ENCODE data around the gene CNNM2. TPM values are rescaled to one million over a fixed set of nuclear protein-coding genes. Genes with fewer than 3 reads are reported as not detected.

CNNM2 gene
- total and polyA plus RNA-seq, 4 donors = 3.0 to 18.3 (median 7.8) TPM

- Histone ChIP-seq H3K4me1 (ENCODE audit: control insufficient read depth in 5 of 5, insufficient read depth in 5 of 5, low read length in 5 of 5) (no peaks in the 10 kb centered on the region), H3K9ac (ENCODE audit: insufficient read depth in 1 of 2, low read length in 2 of 2) (no peak overlapping the region), H3K27ac (ENCODE audit: low read depth in 1 of 2, low read length in 1 of 2) (no peak overlapping the region), H3K4me3 (no peak overlapping the region), H3K36me3 (ENCODE audit: control insufficient read depth in 4 of 4, insufficient read depth in 4 of 4, low read length in 4 of 4) (peaks cover 5 to 22% (median 18%) of the 10 kb centered on the region in 4 donors), H3K9me3 (ENCODE audit: control insufficient read depth in 4 of 4, insufficient read depth in 3 of 4, low read length in 3 of 4) (no peaks in the 10 kb centered on the region), H3K27me3 (ENCODE audit: control insufficient read depth in 3 of 3, insufficient read depth in 3 of 3, low read length in 2 of 3) (no peaks in the 10 kb centered on the region)
- 95 to 97% methylated on average over 14 of the region's 14 CpGs for WGBS, 2 donors
- no peak for TF ChIP-seq CTCF (IDR thresholded peaks at IDR 0.05; ENCODE audit: control extremely low read depth, extremely low read depth)
- no peak for ATAC-seq (ENCODE audit: insufficient read depth, low FRiP score)
- DNase-seq = no peak
These were observed 160.6 kb downstream of the CNNM2 start for GRCh38 chr10:103078676-103079075.

DNA sequence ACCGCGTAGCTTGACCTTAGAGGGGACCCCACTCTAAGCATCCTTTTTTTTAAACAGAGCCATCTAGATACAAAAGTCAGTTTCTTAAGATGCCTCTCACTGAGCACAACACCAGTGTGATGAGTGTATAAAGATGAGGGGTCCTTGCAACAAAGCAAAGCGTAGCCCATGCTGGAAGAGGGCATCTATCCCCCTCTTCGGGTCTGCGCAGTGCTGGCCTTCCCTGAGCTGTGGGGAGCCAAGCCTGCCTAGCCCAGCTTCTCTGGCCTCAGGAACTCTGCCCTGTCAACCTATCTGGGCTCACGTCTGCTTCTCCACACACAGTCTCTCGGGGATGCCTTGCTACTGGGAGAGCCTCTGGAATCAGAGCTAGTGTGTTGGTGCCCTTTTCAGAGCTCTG is 161.0 kb downstream of the CNNM2 start:
- 95 to 96% methylated on average over 7 of the region's 7 CpGs for WGBS, 2 donors
- ATAC-seq (ENCODE audit: insufficient read depth, low FRiP score) (no peak), DNase-seq (no peak)

DNA sequence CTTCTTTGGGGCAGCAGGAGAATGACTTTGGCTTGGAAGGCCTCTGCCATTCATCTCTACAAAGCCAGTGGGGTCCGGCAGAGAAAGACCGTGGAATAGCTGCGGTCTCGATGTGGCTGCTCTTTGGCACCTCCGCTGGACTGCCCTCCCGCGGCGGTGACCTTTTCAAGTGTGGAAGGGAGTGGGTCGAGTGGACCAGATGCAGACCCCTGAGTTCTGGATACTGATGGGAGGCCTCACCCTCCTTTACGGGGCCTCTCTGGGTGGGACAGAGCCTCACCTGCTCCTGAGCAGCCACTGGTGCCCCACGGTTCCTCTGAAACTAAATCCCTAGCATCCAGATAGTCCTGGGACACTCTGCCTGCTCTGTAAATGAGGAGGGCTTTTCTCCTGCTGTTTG is 161.9 kb downstream of the CNNM2 start:
- no peak for ATAC-seq (ENCODE audit: insufficient read depth, low FRiP score)
- DNase-seq = no peak
- 88 to 94% methylated on average over 11 of the region's 11 CpGs for WGBS, 2 donors
- Histone ChIP-seq H3K9ac (ENCODE audit: insufficient read depth in 1 of 2, low read length in 2 of 2) (no peak overlapping the region), H3K9me3 (ENCODE audit: control insufficient read depth in 4 of 4, insufficient read depth in 3 of 4, low read length in 3 of 4) (no peaks in the 10 kb centered on the region), H3K4me3 (no peak overlapping the region), H3K4me1 (ENCODE audit: control insufficient read depth in 5 of 5, insufficient read depth in 5 of 5, low read length in 5 of 5) (no peaks in the 10 kb centered on the region), H3K27me3 (ENCODE audit: control insufficient read depth in 3 of 3, insufficient read depth in 3 of 3, low read length in 2 of 3) (no peaks in the 10 kb centered on the region), H3K36me3 (ENCODE audit: control insufficient read depth in 4 of 4, insufficient read depth in 4 of 4, low read length in 4 of 4) (peaks cover 12 to 24% (median 22%) of the 10 kb centered on the region in 4 donors), H3K27ac (ENCODE audit: low read depth in 1 of 2, low read length in 1 of 2) (no peak overlapping the region)
- no peak for TF ChIP-seq CTCF (IDR thresholded peaks at IDR 0.05; ENCODE audit: control extremely low read depth, extremely low read depth)

More for the DNA sequence above, 161.0 kb downstream of the CNNM2 start:
- no peaks in the 10 kb centered on the region for H3K27me3 ChIP-seq (ENCODE audit: control insufficient read depth in 3 of 3, insufficient read depth in 3 of 3, low read length in 2 of 3)
- H3K4me3 ChIP-seq = no peak overlapping the region
- no peak overlapping the region for H3K9ac ChIP-seq (ENCODE audit: insufficient read depth in 1 of 2, low read length in 2 of 2)
- peaks cover 6 to 24% (median 20%) of the 10 kb centered on the region in 4 donors for H3K36me3 ChIP-seq (ENCODE audit: control insufficient read depth in 4 of 4, insufficient read depth in 4 of 4, low read length in 4 of 4)
- no peak for TF ChIP-seq CTCF (IDR thresholded peaks at IDR 0.05; ENCODE audit: control extremely low read depth, extremely low read depth)
- no peaks in the 10 kb centered on the region for H3K9me3 ChIP-seq (ENCODE audit: control insufficient read depth in 4 of 4, insufficient read depth in 3 of 4, low read length in 3 of 4)
- no peak overlapping the region for H3K27ac ChIP-seq (ENCODE audit: low read depth in 1 of 2, low read length in 1 of 2)
- H3K4me1 ChIP-seq (ENCODE audit: control insufficient read depth in 5 of 5, insufficient read depth in 5 of 5, low read length in 5 of 5) = no peaks in the 10 kb centered on the region
